A673 (cell line): Measurements from ENCODE around the gene IGF2R.

Experiments
- EZH2 ChIP-seq: fragments of 200-600 bp; sonication (generic); IDR thresholded peaks from 2 replicates; pipeline ENCODE4 v1.6.1; 2017; ENCODE audit warnings: borderline replicate concordance, low read depth, mild to moderate bottlenecking, mixed read lengths, antibody characterized with exemption, low read length; ENCODE audit not compliant: poor library complexity, severe bottlenecking
- TF ChIP-seq, protein P1 (sequence below): fragments of 300-800, 200-600 bp; sonication (generic); conservative IDR thresholded peaks from 2 replicates; pipeline ENCODE4 v1.5.1; 2017; ENCODE audit warnings: low read depth, mild to moderate bottlenecking, antibody characterized with exemption, low read length, moderate library complexity, mixed read lengths

DNA sequence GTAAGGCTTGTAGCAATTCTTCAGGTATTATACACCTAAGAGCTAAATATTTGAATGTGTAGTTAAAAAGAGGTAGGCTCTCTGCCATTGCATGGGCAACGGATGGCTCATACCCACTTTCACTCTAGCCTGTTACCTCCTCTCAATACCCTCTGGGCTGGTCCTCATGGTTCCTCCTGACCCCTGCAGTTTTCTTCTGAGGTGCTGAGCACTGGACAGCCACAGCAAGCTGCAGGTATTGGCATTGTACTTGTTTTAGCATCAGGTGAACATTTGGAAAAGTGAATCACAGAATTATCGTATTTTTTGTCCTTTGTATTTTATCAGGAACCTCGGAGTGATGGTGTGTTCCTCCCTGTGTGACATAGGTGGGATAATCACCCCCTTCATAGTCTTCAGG, 185.6 kb downstream of the IGF2R start:
- TF ChIP-seq, protein P1, sequence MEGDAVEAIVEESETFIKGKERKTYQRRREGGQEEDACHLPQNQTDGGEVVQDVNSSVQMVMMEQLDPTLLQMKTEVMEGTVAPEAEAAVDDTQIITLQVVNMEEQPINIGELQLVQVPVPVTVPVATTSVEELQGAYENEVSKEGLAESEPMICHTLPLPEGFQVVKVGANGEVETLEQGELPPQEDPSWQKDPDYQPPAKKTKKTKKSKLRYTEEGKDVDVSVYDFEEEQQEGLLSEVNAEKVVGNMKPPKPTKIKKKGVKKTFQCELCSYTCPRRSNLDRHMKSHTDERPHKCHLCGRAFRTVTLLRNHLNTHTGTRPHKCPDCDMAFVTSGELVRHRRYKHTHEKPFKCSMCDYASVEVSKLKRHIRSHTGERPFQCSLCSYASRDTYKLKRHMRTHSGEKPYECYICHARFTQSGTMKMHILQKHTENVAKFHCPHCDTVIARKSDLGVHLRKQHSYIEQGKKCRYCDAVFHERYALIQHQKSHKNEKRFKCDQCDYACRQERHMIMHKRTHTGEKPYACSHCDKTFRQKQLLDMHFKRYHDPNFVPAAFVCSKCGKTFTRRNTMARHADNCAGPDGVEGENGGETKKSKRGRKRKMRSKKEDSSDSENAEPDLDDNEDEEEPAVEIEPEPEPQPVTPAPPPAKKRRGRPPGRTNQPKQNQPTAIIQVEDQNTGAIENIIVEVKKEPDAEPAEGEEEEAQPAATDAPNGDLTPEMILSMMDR: no peak
- TF ChIP-seq EZH2: no peak
